Loucy (cell line): ENCODE measurements around the gene PAK4.

ENCODE experiments used
- H2AFZ ChIP-seq: fragments of 200-600 bp; sonication (generic); 2 replicates; pipeline ENCODE4 v1.6.0; 2016; ENCODE audit warnings: antibody characterized with exemption, mild to moderate bottlenecking, low read length, moderate library complexity
- H3F3A ChIP-seq: fragments of 200-600 bp; 2 replicates; pipeline ENCODE4 v1.6.0; 2016; ENCODE audit warnings: antibody characterized with exemption, low read depth, mild to moderate bottlenecking
- H3K27me3 ChIP-seq: fragments of 200-600 bp; sonication (generic); 2 replicates; pipeline ENCODE4 v1.6.1; 2014; ENCODE audit warnings: low read length, mild to moderate bottlenecking; ENCODE audit not compliant: insufficient read depth, poor library complexity, severe bottlenecking
- H3K36me3 ChIP-seq: fragments of 200-600 bp; sonication (generic); 2 replicates; pipeline ENCODE4 v1.6.1; 2016; ENCODE audit warnings: low read length; ENCODE audit not compliant: insufficient read depth
- H3K4me1 ChIP-seq: fragments of 200-600 bp; sonication (generic); 2 replicates; pipeline ENCODE4 v1.5.1; 2014; ENCODE audit warnings: low read length, mild to moderate bottlenecking; ENCODE audit not compliant: insufficient read depth, poor library complexity, severe bottlenecking
- H3K4me2 ChIP-seq: fragments of 200-600 bp; sonication (generic); 2 replicates; pipeline ENCODE4 v1.6.0; 2014; ENCODE audit warnings: antibody characterized with exemption, low read length, low read depth, mild to moderate bottlenecking; ENCODE audit not compliant: poor library complexity, severe bottlenecking
- H3K4me3 ChIP-seq: fragments of 200-600 bp; sonication (generic); 2 replicates; pipeline ENCODE4 v1.5.1; 2014; ENCODE audit warnings: low read length, mild to moderate bottlenecking, mixed read lengths; ENCODE audit not compliant: poor library complexity, severe bottlenecking
- H3K79me2 ChIP-seq: fragments of 200-600 bp; sonication (generic); 2 replicates; pipeline ENCODE4 v1.6.1; 2014; ENCODE audit warnings: low read length; ENCODE audit not compliant: insufficient read depth
- H3K9ac ChIP-seq: fragments of 200-600 bp; sonication (generic); 2 replicates; pipeline ENCODE4 v1.6.0; 2014; ENCODE audit warnings: mild to moderate bottlenecking, low read depth, low read length, moderate library complexity; ENCODE audit not compliant: poor library complexity, severe bottlenecking
- H3K9me2 ChIP-seq: fragments of 200-600 bp; sonication (generic); replicated peaks from 2 replicates; pipeline ENCODE4 v1.6.1; 2016; ENCODE audit warnings: low read depth, low read length, mixed read lengths
- H3K9me3 ChIP-seq: fragments of 200-600 bp; sonication (generic); 2 replicates; pipeline ENCODE4 v1.6.1; 2014; ENCODE audit warnings: mild to moderate bottlenecking, antibody characterized with exemption, low read length, low read depth; ENCODE audit not compliant: insufficient read depth
- H4K20me1 ChIP-seq: fragments of 200-600 bp; sonication (generic); 2 replicates; pipeline ENCODE4 v1.6.0; 2014; ENCODE audit warnings: antibody characterized with exemption, low read length, mild to moderate bottlenecking; ENCODE audit not compliant: insufficient read depth, poor library complexity, severe bottlenecking
- EZH2phosphoT487 ChIP-seq: fragments of 200-600 bp; IDR thresholded peaks from 2 replicates; pipeline ENCODE4 v1.6.1; 2018; ENCODE audit warnings: antibody characterized with exemption, mild to moderate bottlenecking, moderate library complexity, borderline replicate concordance
- TF ChIP-seq, protein P1 (sequence below): fragments of 200-600 bp; sonication (generic); conservative IDR thresholded peaks from 2 replicates; pipeline ENCODE4 v1.5.1; 2014; ENCODE audit warnings: mild to moderate bottlenecking, antibody characterized with exemption, low read length

Gene PAK4

GRCh38 chr19:39190768-39191167 is 65.2 kb downstream of the PAK4 start:
- Histone ChIP-seq H3K36me3 (no peaks in the 10 kb centered on the region), H3K4me1 (peaks cover 5% of the 10 kb centered on the region), H3K9me2 (no peaks in the 10 kb centered on the region), H3K9me3 (no peaks in the 10 kb centered on the region), H3K4me2 (no peak overlapping the region), H4K20me1 (no peaks in the 10 kb centered on the region), H2AFZ (no peak overlapping the region), H3K27me3 (no peaks in the 10 kb centered on the region), H3K4me3 (no peak overlapping the region), H3F3A (no peaks in the 10 kb centered on the region), H3K9ac (no peak overlapping the region), H3K79me2 (no peaks in the 10 kb centered on the region)
- no peak for TF ChIP-seq EZH2phosphoT487
- TF ChIP-seq, protein P1, sequence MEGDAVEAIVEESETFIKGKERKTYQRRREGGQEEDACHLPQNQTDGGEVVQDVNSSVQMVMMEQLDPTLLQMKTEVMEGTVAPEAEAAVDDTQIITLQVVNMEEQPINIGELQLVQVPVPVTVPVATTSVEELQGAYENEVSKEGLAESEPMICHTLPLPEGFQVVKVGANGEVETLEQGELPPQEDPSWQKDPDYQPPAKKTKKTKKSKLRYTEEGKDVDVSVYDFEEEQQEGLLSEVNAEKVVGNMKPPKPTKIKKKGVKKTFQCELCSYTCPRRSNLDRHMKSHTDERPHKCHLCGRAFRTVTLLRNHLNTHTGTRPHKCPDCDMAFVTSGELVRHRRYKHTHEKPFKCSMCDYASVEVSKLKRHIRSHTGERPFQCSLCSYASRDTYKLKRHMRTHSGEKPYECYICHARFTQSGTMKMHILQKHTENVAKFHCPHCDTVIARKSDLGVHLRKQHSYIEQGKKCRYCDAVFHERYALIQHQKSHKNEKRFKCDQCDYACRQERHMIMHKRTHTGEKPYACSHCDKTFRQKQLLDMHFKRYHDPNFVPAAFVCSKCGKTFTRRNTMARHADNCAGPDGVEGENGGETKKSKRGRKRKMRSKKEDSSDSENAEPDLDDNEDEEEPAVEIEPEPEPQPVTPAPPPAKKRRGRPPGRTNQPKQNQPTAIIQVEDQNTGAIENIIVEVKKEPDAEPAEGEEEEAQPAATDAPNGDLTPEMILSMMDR, result no peak

- Histone ChIP-seq H3K4me1 (peaks cover 5% of the 10 kb centered on the region), H3K9me2 (no peaks in the 10 kb centered on the region), H3K9ac (no peak overlapping the region), H3K4me3 (no peak overlapping the region), H2AFZ (no peak overlapping the region), H3F3A (no peaks in the 10 kb centered on the region), H4K20me1 (no peaks in the 10 kb centered on the region), H3K4me2 (no peak overlapping the region), H3K9me3 (no peaks in the 10 kb centered on the region), H3K27me3 (no peaks in the 10 kb centered on the region), H3K36me3 (no peaks in the 10 kb centered on the region), H3K79me2 (no peaks in the 10 kb centered on the region)
- TF ChIP-seq, protein P1, result no peak
- no peak for TF ChIP-seq EZH2phosphoT487
Measured at GRCh38 chr19:39192846-39193245, 67.3 kb downstream of the PAK4 start.

GRCh38 chr19:39193803-39194202 is 68.2 kb downstream of the PAK4 start:
- Histone ChIP-seq H3K4me2 (no peak overlapping the region), H3K9ac (no peak overlapping the region), H2AFZ (no peak overlapping the region), H3K36me3 (no peaks in the 10 kb centered on the region), H3K9me2 (no peaks in the 10 kb centered on the region), H3F3A (no peaks in the 10 kb centered on the region), H3K4me1 (peaks cover 5% of the 10 kb centered on the region), H3K79me2 (no peaks in the 10 kb centered on the region), H3K27me3 (no peaks in the 10 kb centered on the region), H3K9me3 (no peaks in the 10 kb centered on the region), H4K20me1 (no peaks in the 10 kb centered on the region), H3K4me3 (no peak overlapping the region)
- no peak for TF ChIP-seq EZH2phosphoT487
- TF ChIP-seq, protein P1, result no peak
